ENCODE data around the gene CAND1. TPM values are rescaled to one million over a fixed set of nuclear protein-coding genes. Genes with fewer than 3 reads are reported as not detected.

The CAND1 gene
- total RNA-seq, 1 donor from 2014 or later, result 284 TPM

- no peaks in the 10 kb centered on the region for H3K4me1 Mint-ChIP-seq
- H3K9ac ChIP-seq, result no peak overlapping the region
- H4K20me1 ChIP-seq (ENCODE audit: low read depth), result no peaks in the 10 kb centered on the region
- H3K27ac Mint-ChIP-seq, result no peak overlapping the region
- H3K27me3 Mint-ChIP-seq (ENCODE audit: insufficient read depth, low read depth), result no peaks in the 10 kb centered on the region
- H3K9me3 ChIP-seq (ENCODE audit: low read depth), result no peaks in the 10 kb centered on the region
- H3K4me1 ChIP-seq, result no peaks in the 10 kb centered on the region
- no peaks in the 10 kb centered on the region for H3K36me3 Mint-ChIP-seq
- TF ChIP-seq EZH2phosphoT487 (IDR thresholded peaks at IDR 0.05) (no peak), CTCF (IDR thresholded peaks at IDR 0.05) (no peak), EZH2 (IDR thresholded peaks at IDR 0.05) (no peak)
- H3K27ac ChIP-seq, result no peak overlapping the region
- no peaks in the 10 kb centered on the region for H3K27me3 ChIP-seq
- no peak overlapping the region for H3K4me3 Mint-ChIP-seq
- H3K4me3 ChIP-seq, result no peak overlapping the region
- H3K4me2 ChIP-seq, result no peak overlapping the region
- H3K36me3 ChIP-seq, result no peaks in the 10 kb centered on the region
- DNase-seq (ENCODE audit: low spot score), result no peak
- no peaks in the 10 kb centered on the region for H3K79me2 ChIP-seq (ENCODE audit: low read depth)
- peaks cover 2% of the 10 kb centered on the region for H3K9me3 Mint-ChIP-seq
- H2AFZ ChIP-seq (replicated peaks), result no peak overlapping the region
- no peaks in the 10 kb centered on the region for H3F3A ChIP-seq (ENCODE audit: low read depth)
These were observed 95.1 kb downstream of the CAND1 start for GRCh38 chr12:67364228-67364627.

- Histone ChIP-seq H3K4me3 (no peak overlapping the region), H3K27me3 (no peaks in the 10 kb centered on the region), H3K9me3 (ENCODE audit: low read depth) (no peaks in the 10 kb centered on the region), H3K4me1 (no peaks in the 10 kb centered on the region), H3K79me2 (ENCODE audit: low read depth) (no peaks in the 10 kb centered on the region), H3K9ac (no peak overlapping the region), H4K20me1 (ENCODE audit: low read depth) (no peaks in the 10 kb centered on the region), H3K4me2 (no peak overlapping the region), H3K36me3 (no peaks in the 10 kb centered on the region), H3K27ac (no peak overlapping the region), H3F3A (ENCODE audit: low read depth) (no peaks in the 10 kb centered on the region), H2AFZ (replicated peaks) (no peak overlapping the region)
- no peak for DNase-seq (ENCODE audit: low spot score)
- Mint-ChIP-seq H3K36me3 (no peaks in the 10 kb centered on the region), H3K27ac (no peak overlapping the region), H3K4me3 (no peak overlapping the region), H3K9me3 (peaks cover 2% of the 10 kb centered on the region), H3K27me3 (ENCODE audit: insufficient read depth, low read depth) (no peaks in the 10 kb centered on the region), H3K4me1 (no peaks in the 10 kb centered on the region)
- no peak for TF ChIP-seq EZH2phosphoT487 (IDR thresholded peaks at IDR 0.05)
- no peak for TF ChIP-seq EZH2 (IDR thresholded peaks at IDR 0.05)
- TF ChIP-seq CTCF (IDR thresholded peaks at IDR 0.05), result no peak
These were observed 96.0 kb downstream of the CAND1 start for GRCh38 chr12:67365131-67365530.

GRCh38 chr12:67367843-67368242 is 98.7 kb downstream of the CAND1 start:
- no peaks in the 10 kb centered on the region for H3K27me3 Mint-ChIP-seq (ENCODE audit: insufficient read depth, low read depth)
- Histone ChIP-seq H3K27me3 (no peaks in the 10 kb centered on the region), H3K4me3 (no peak overlapping the region), H4K20me1 (ENCODE audit: low read depth) (no peaks in the 10 kb centered on the region), H3K9me3 (ENCODE audit: low read depth) (no peaks in the 10 kb centered on the region), H3K27ac (no peak overlapping the region), H3F3A (ENCODE audit: low read depth) (no peaks in the 10 kb centered on the region), H2AFZ (replicated peaks) (no peak overlapping the region), H3K4me2 (no peak overlapping the region), H3K4me1 (no peaks in the 10 kb centered on the region), H3K9ac (no peak overlapping the region), H3K36me3 (no peaks in the 10 kb centered on the region), H3K79me2 (ENCODE audit: low read depth) (no peaks in the 10 kb centered on the region)
- H3K4me1 Mint-ChIP-seq, result no peaks in the 10 kb centered on the region
- H3K4me3 Mint-ChIP-seq, result no peak overlapping the region
- TF ChIP-seq EZH2phosphoT487 (IDR thresholded peaks at IDR 0.05) (no peak), CTCF (IDR thresholded peaks at IDR 0.05) (no peak), EZH2 (IDR thresholded peaks at IDR 0.05) (no peak)
- no peak for DNase-seq (ENCODE audit: low spot score)
- no peaks in the 10 kb centered on the region for H3K9me3 Mint-ChIP-seq
- no peak overlapping the region for H3K27ac Mint-ChIP-seq
- H3K36me3 Mint-ChIP-seq, result no peaks in the 10 kb centered on the region
